ENCODE results near the gene CDK5R2. TPM values are rescaled to one million over a fixed set of nuclear protein-coding genes. Genes with fewer than 3 reads are reported as not detected.

Gene CDK5R2
- total and polyA plus RNA-seq, 2 of the 13 experiments (the other 11 are each of a cell fraction or from before 2014, with no cell fraction given): not detected

DNA sequence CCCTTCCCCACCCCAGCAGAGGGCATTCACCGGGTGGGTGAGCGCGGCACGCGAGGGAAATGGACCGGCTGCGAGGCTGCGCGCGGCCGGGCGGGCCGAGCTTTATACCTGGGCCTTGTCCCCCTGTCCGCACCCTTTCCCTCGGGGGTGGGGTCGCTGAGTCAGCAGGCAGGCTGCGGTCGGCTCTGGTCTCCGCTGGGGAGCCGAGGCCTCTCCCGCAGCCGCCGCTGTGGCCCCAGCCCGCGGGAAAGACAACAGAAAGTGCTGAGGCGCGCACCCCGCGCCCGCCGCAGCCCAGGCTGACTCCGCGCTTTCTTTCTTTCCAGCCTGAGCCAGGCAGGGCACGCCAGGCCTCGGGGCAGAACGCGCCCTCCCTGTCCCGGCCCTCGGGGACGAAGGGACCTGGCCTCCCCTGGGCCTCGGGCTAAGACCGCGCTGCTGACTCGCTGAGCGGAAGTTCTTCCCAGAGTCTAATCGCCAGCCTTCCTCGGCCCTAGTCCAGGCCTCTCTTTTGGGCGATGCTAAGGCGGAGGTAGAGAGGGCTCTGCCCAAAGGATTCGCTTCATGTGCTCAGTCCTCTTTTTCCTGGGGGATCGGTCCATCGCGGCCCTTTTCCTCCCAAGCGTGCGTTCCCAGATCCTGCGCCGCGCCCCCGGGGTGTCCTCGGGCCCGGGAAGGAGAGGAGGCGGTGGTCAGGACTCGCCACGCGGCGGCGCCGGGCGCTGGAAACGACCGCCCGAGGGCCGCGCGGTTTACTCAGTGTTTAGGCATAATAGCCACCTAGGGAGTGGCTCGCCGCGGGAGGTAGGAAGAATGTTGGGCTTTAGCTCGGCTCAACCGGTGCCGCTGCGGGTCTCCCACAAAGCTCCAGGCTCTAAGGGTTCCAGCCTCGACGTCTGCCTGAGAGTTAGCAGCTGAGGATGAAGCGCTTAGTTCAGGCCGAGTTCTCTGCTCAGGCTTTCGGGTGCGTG, 34.2 kb downstream of the CDK5R2 start, which contains the start of gene CRYBA2 (continued):
- TF ChIP-seq ZNF430 (CRISPR knock-in tag; IDR thresholded peaks at IDR 0.05) (no peak), ZNF772 (CRISPR knock-in tag; IDR thresholded peaks at IDR 0.05) (0 out of 2 replicates have a peak, but pooled peaks have one; percentile 12), ZNF687 (CRISPR knock-in tag; IDR thresholded peaks at IDR 0.05) (peak; percentile 41), MAFG (CRISPR knock-in tag; IDR thresholded peaks at IDR 0.05) (peak; percentile 40; the same call in 1 of the 2 replicates), MYPOP (CRISPR knock-in tag; IDR thresholded peaks at IDR 0.05) (0 out of 2 replicates have a peak, but pooled peaks have one; percentile 57), ISX (CRISPR knock-in tag; conservative IDR thresholded peaks at IDR 0.05) (no peak), MYNN (CRISPR knock-in tag; IDR thresholded peaks at IDR 0.05; ENCODE audit: low read depth) (no peak), IRF9 (CRISPR knock-in tag; IDR thresholded peaks at IDR 0.05; ENCODE audit: borderline replicate concordance) (peak; percentile 36; the same call in 1 of the 2 replicates), PITX1 (CRISPR knock-in tag; IDR thresholded peaks at IDR 0.05) (no peak; the same call in 1 of the 2 replicates), ARID2 (CRISPR knock-in tag; IDR thresholded peaks at IDR 0.05; ENCODE audit: borderline replicate concordance) (0 out of 2 replicates have a peak, but pooled peaks have one; percentile 54), NR2C2 (CRISPR knock-in tag; IDR thresholded peaks at IDR 0.05; ENCODE audit: borderline replicate concordance) (no peak), ZBTB37 (CRISPR knock-in tag; IDR thresholded peaks at IDR 0.05) (no peak), ZNF747 (CRISPR knock-in tag; IDR thresholded peaks at IDR 0.05; ENCODE audit: borderline replicate concordance) (no peak), REPIN1 (CRISPR knock-in tag; IDR thresholded peaks at IDR 0.05; ENCODE audit: borderline replicate concordance, low read depth) (no peak), MATR3 (CRISPR knock-in tag; IDR thresholded peaks at IDR 0.05) (no peak), JUND (CRISPR knock-in tag; IDR thresholded peaks at IDR 0.05) (no peak), ZNF777 (CRISPR knock-in tag; IDR thresholded peaks at IDR 0.05) (peak; percentile 16), MAFF (IDR thresholded peaks at IDR 0.05; ENCODE audit: low read depth, low read length) (no peak; the same call in 1 of the 2 replicates), ARNT (IDR thresholded peaks at IDR 0.05) (no peak)
